Neural cell (in vitro differentiated cells): Measurements from ENCODE around the gene PLXNA2. TPM values are rescaled to one million over a fixed set of nuclear protein-coding genes. Genes with fewer than 3 reads are reported as not detected.

Experiments
- H2AFZ ChIP-seq: fragments of 200-600, 300-800 bp; sonication (generic), shearing (Covaris generic); 2 replicates; pipeline ENCODE4 v1.6.0; 2014; ENCODE audit warnings: low read depth, mild to moderate bottlenecking, antibody characterized with exemption, low read length, moderate library complexity
- H3F3A ChIP-seq: fragments of 200-600 bp; shearing (Covaris generic); 2 replicates; pipeline ENCODE4 v1.6.1; 2016; ENCODE audit warnings: mild to moderate bottlenecking, moderate library complexity, mixed read lengths, antibody characterized with exemption, low read length; ENCODE audit not compliant: insufficient read depth, poor library complexity, severe bottlenecking
- H3K27ac ChIP-seq: fragments of 200-600, 300-800 bp; sonication (generic), shearing (Covaris generic); 2 replicates; pipeline ENCODE4 v1.5.1; 2014; ENCODE audit warnings: mild to moderate bottlenecking, low read length, moderate library complexity
- H3K27me3 ChIP-seq: fragments of 300-800, 200-600 bp; sonication (generic), shearing (Covaris generic); 2 replicates; pipeline ENCODE4 v1.6.0; 2014; ENCODE audit warnings: mild to moderate bottlenecking, low read depth, low read length, moderate library complexity; ENCODE audit not compliant: insufficient read depth
- H3K36me3 ChIP-seq: fragments of 300-800, 200-600 bp; sonication (generic), shearing (Covaris generic); 2 replicates; pipeline ENCODE4 v1.5.1; 2014; ENCODE audit warnings: mild to moderate bottlenecking, antibody characterized with exemption, low read length, moderate library complexity; ENCODE audit not compliant: insufficient read depth
- H3K4me2 ChIP-seq: fragments of 300-800, 200-600 bp; sonication (generic), shearing (Covaris generic); 2 replicates; pipeline ENCODE4 v1.6.0; 2014; ENCODE audit warnings: mild to moderate bottlenecking, low read length
- H3K4me3 ChIP-seq: fragments of 300-800, 200-600 bp; sonication (generic), shearing (Covaris generic); 2 replicates; pipeline ENCODE4 v1.5.1; 2014; ENCODE audit warnings: mild to moderate bottlenecking, low read length, moderate library complexity
- H3K79me2 ChIP-seq: fragments of 200-600 bp; shearing (Covaris generic); replicated peaks from 2 replicates; pipeline ENCODE4 v1.6.0; 2014; ENCODE audit warnings: mild to moderate bottlenecking, low read length, moderate library complexity; ENCODE audit not compliant: insufficient read depth
- H3K9ac ChIP-seq: fragments of 300-800, 200-600 bp; sonication (generic), shearing (Covaris generic); 2 replicates; pipeline ENCODE4 v1.6.1; 2016; ENCODE audit warnings: mild to moderate bottlenecking, low read length, mixed read lengths
- H3K9me2 ChIP-seq: fragments of 200-600 bp; shearing (Covaris generic); 2 replicates; pipeline ENCODE4 v1.6.1; 2016; ENCODE audit warnings: mild to moderate bottlenecking, low read length, mixed read lengths; ENCODE audit not compliant: insufficient read depth
- H3K9me3 ChIP-seq: fragments of 200-600, 300-800 bp; sonication (generic), shearing (Covaris generic); 2 replicates; pipeline ENCODE4 v1.6.1; 2016; ENCODE audit warnings: mild to moderate bottlenecking, mixed run types, low read length, moderate library complexity, mixed read lengths
- H4K20me1 ChIP-seq: fragments of 200-600 bp; shearing (Covaris generic); 2 replicates; pipeline ENCODE4 v1.6.1; 2016; ENCODE audit warnings: mild to moderate bottlenecking, mixed run types; ENCODE audit not compliant: insufficient read depth
- CTCF ChIP-seq: fragments of 450-650 bp; IDR thresholded peaks from 2 replicates; pipeline ENCODE4 v1.5.1; 2014; ENCODE audit warnings: antibody characterized with exemption, mild to moderate bottlenecking, moderate library complexity; ENCODE audit not compliant: poor library complexity, severe bottlenecking
- EP300 ChIP-seq: fragments of 450-650 bp; conservative IDR thresholded peaks from 2 replicates; pipeline ENCODE4 v1.6.1; 2014; ENCODE audit warnings: antibody characterized with exemption, mild to moderate bottlenecking, moderate library complexity; ENCODE audit not compliant: poor library complexity, severe bottlenecking
- EZH2 ChIP-seq: fragments of 200-600, 300-800 bp; shearing (Covaris generic), sonication (generic); IDR thresholded peaks from 2 replicates; pipeline ENCODE4 v1.6.1; 2014; ENCODE audit warnings: antibody characterized with exemption, low read length, borderline replicate concordance, mild to moderate bottlenecking; ENCODE audit not compliant: insufficient read depth, poor library complexity, severe bottlenecking
- MXI1 ChIP-seq: fragments of 450-650 bp; conservative IDR thresholded peaks from 2 replicates; pipeline ENCODE4 v1.6.1; 2014; ENCODE audit warnings: antibody characterized with exemption, mild to moderate bottlenecking; ENCODE audit not compliant: poor library complexity, severe bottlenecking
- POLR2AphosphoS5 ChIP-seq: IDR thresholded peaks from 2 replicates; pipeline ENCODE4 v1.6.1; 2012
- RAD21 ChIP-seq: fragments of 450-650 bp; conservative IDR thresholded peaks from 2 replicates; pipeline ENCODE4 v1.6.1; 2014; ENCODE audit warnings: antibody characterized with exemption, mild to moderate bottlenecking, moderate library complexity
- REST ChIP-seq: IDR thresholded peaks from 2 replicates; pipeline ENCODE4 v1.6.1; 2012; ENCODE audit warnings: borderline replicate concordance
- SMC3 ChIP-seq: fragments of 450-650 bp; conservative IDR thresholded peaks from 2 replicates; pipeline ENCODE4 v1.6.1; 2014; ENCODE audit warnings: antibody characterized with exemption, mild to moderate bottlenecking, moderate library complexity; ENCODE audit not compliant: poor library complexity
- TAF1 ChIP-seq: IDR thresholded peaks from 2 replicates; pipeline ENCODE4 v1.6.1; 2012; ENCODE audit warnings: low read depth
- polyA plus RNA-seq: library from polyadenylated mRNA; depleted of rRNA; stranded (reverse); fragments of >200 nt; gene quantifications from 2 replicates; pipeline ENCODE4 v1.2.3, GENCODE V29; 2014

The PLXNA2 gene
- polyA plus RNA-seq, 1 donor from 2014 or later: 30.6 TPM

GRCh38 chr1:208178091-208178529 lies 66.1 kb downstream of the PLXNA2 start:
- H3K27ac ChIP-seq: no peak overlapping the region
- H3K79me2 ChIP-seq: no peaks in the 10 kb centered on the region
- H3K9me3 ChIP-seq: no peaks in the 10 kb centered on the region
- no peaks in the 10 kb centered on the region for H3F3A ChIP-seq
- no peaks in the 10 kb centered on the region for H3K36me3 ChIP-seq
- no peaks in the 10 kb centered on the region for H3K9me2 ChIP-seq
- H3K4me2 ChIP-seq: no peak overlapping the region
- H3K9ac ChIP-seq: no peak overlapping the region
- H3K4me3 ChIP-seq: no peak overlapping the region
- no peaks in the 10 kb centered on the region for H3K27me3 ChIP-seq
- peaks cover 10% of the 10 kb centered on the region for H4K20me1 ChIP-seq
- TF ChIP-seq MXI1 (no peak), EP300 (no peak), EZH2 (no peak), REST (no peak)
- no peak overlapping the region for H2AFZ ChIP-seq

- Histone ChIP-seq H3K4me2 (no peak overlapping the region), H4K20me1 (peaks cover 10% of the 10 kb centered on the region), H3K27ac (no peak overlapping the region), H3K9ac (no peak overlapping the region), H3K79me2 (no peaks in the 10 kb centered on the region), H3K36me3 (no peaks in the 10 kb centered on the region), H2AFZ (no peak overlapping the region), H3K27me3 (no peaks in the 10 kb centered on the region), H3F3A (no peaks in the 10 kb centered on the region), H3K4me3 (no peak overlapping the region), H3K9me3 (no peaks in the 10 kb centered on the region), H3K9me2 (no peaks in the 10 kb centered on the region)
- TF ChIP-seq TAF1 (no peak), POLR2AphosphoS5 (no peak), SMC3 (no peak), EP300 (no peak), REST (no peak), CTCF (no peak), MXI1 (no peak), EZH2 (no peak), RAD21 (no peak)
Measured at GRCh38 chr1:208177656-208178055, 66.5 kb downstream of the PLXNA2 start.
